ENCODE results near the gene AGAP1.

Gene AGAP1

GRCh38 chr2:236047176-236047575 is 553.3 kb downstream of the AGAP1 start:
- ChIA-PET CTCF (no interaction called here), POLR2A (no interaction called here)
- no peak for TF ChIP-seq CTCF (IDR thresholded peaks at IDR 0.05; ENCODE audit: control extremely low read depth, extremely low read depth, low read depth, missing control alignments)
- DNase-seq (ENCODE audit: extremely low spot score), result no peak

GRCh38 chr2:236047886-236048540 is 554.2 kb downstream of the AGAP1 start:
- ChIA-PET CTCF (no interaction called here), POLR2A (no interaction called here)
- no peak for TF ChIP-seq CTCF (IDR thresholded peaks at IDR 0.05; ENCODE audit: control extremely low read depth, extremely low read depth, low read depth, missing control alignments)
- no peak for DNase-seq (ENCODE audit: extremely low spot score)

GRCh38 chr2:236049981-236050380 is 556.1 kb downstream of the AGAP1 start:
- DNase-seq (ENCODE audit: extremely low spot score), result no peak
- CTCF ChIA-PET, result interaction anchor here (1.6 kb wide), 1 partner anchor 9 kb away, joined by 4 read pairs; no protein-coding TSS in a partner anchor
- POLR2A ChIA-PET, result no interaction called here
- TF ChIP-seq CTCF (IDR thresholded peaks at IDR 0.05; ENCODE audit: control extremely low read depth, extremely low read depth, low read depth, missing control alignments), result no peak

GRCh38 chr2:236051351-236051750 is 557.5 kb downstream of the AGAP1 start:
- DNase-seq (ENCODE audit: extremely low spot score), result no peak
- ChIA-PET POLR2A (interaction anchor here (1.2 kb wide), 1 partner anchor 86 kb away, joined by 3 read pairs; no protein-coding TSS in a partner anchor), CTCF (no interaction called here)
- TF ChIP-seq CTCF (IDR thresholded peaks at IDR 0.05; ENCODE audit: control extremely low read depth, extremely low read depth, low read depth, missing control alignments), result no peak

- ChIA-PET CTCF (no interaction called here), POLR2A (no interaction called here)
- TF ChIP-seq CTCF (IDR thresholded peaks at IDR 0.05; ENCODE audit: control extremely low read depth, extremely low read depth, low read depth, missing control alignments), result no peak
- no peak for DNase-seq (ENCODE audit: extremely low spot score)
Measured at GRCh38 chr2:236051806-236052205, 558.0 kb downstream of the AGAP1 start.

GRCh38 chr2:236052206-236052605 is 558.4 kb downstream of the AGAP1 start:
- CTCF ChIA-PET, result no interaction called here
- no peak for DNase-seq (ENCODE audit: extremely low spot score)
- no peak for TF ChIP-seq CTCF (IDR thresholded peaks at IDR 0.05; ENCODE audit: control extremely low read depth, extremely low read depth, low read depth, missing control alignments)
- POLR2A ChIA-PET, result no interaction called here

Data from GM10248 (cell line).